Amniotic epithelial cell (primary cell): Measurements from ENCODE around the gene IPO8.
A peak's percentile ranks its signal among the peaks of the same experiment; 100 is the strongest.
"Not testable (repeated sequence)": the region's sequence is repeated elsewhere in the genome, so short reads cannot be mapped to it uniquely, and the experiment has no call there.

Experiments
- DNase-seq: peaks from one replicate; pipeline ENCODE4 v3.0.0-alpha.2; 2010; ENCODE audit warnings: low read depth

Gene IPO8

DNA sequence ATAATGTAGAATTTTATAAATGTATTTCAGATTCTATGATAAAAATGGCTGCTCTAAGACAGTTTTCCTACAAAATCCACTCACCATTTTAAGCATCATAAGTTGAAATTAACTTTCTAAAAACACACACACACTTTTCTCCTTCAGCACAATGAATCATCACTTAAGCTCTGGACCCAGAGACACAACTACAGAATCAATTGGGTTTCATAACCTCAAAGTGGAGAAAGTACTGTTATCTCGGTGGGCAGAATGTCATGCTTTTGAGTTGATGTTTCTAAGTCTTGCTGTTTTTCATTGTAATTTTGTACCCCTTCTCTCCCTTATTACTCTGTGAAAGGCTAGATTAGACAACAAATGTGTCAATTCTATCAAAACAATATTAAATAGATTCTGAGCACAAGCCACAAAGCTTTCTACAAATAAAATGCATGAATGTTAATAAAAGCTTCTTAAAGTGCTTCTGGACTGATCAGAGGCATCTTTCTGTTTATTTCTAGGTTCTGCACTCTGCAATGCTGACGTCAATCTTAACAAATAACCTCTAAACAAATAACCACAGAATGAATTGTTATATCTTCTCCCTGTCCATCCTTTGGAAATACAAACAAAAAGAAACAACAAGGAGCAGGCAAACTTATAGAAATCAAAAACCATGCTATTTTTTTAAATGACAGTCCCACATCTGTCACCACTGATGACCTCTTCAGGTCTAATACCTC is 8.2 kb downstream of the IPO8 start:
- DNase-seq = peak; percentile 75

GRCh38 chr12:30679241-30679640 is 16.4 kb downstream of the IPO8 start:
- no peak for DNase-seq

DNA sequence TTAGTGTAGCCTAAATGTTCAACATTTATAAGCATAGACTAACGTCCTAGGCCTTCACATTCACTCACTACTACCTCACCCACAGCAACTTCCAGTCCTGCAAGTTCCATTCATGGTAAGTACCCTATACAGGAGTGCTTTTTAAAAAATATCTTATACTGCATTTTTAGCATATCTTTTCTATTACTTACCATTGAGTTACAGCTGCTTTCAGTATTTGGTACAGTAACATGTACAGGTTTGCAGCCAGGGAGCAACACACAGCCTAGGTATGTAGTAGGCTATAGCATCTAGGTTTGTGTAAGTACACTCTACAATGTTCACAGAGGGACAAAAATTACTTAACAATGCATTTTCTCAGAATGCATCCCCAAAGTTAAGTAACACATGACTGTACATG is 17.4 kb downstream of the IPO8 start:
- DNase-seq = no peak

DNA sequence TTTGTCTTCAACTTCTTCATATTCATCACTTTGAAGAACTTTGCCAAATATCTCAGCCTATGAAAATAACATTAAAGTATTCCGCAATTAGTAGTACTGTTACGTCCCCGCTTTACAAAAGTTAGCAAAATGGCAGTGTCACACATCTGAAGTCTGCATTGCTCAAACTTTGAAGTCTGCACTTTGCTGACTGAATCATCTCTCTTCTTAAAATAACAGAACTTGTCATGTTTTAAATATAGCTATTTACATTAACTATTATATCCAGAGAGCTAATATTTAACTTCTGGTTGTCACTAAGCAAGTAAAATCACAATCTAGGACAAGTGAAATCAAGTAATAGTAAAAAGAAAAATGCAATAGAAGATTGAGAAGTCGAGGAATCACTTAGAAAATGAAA is 34.5 kb downstream of the IPO8 start:
- no peak for DNase-seq

DNA sequence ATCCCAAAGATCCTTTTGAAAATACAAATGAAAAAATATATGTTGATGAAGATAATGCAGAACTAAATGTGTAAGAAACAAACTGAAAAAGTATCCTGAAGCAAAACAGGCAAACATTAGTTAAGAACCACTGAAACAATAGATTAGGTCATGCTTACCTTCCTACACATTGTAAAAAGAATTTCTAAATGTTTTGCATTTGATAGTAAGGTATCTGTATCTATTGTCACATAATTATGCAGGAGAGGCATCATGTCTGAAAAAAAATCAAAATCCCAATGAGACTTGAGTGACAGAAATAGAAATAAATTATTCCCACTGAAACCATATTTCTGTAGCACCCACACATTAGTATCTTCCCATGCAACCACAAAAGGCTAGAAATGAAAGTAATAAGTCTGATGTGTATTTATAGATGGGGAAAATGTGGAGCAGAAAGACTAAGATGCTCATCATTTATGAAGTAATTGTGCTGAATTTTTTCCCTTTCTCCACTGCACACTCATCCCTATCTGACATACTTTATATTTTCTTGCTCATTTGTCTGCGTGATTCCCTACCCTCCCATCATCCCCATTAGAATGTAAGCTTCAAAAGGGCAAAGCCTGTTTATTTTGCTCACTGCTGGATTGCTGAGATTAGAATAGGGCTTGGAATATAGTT is 43.5 kb downstream of the IPO8 start:
- no peak for DNase-seq

DNA sequence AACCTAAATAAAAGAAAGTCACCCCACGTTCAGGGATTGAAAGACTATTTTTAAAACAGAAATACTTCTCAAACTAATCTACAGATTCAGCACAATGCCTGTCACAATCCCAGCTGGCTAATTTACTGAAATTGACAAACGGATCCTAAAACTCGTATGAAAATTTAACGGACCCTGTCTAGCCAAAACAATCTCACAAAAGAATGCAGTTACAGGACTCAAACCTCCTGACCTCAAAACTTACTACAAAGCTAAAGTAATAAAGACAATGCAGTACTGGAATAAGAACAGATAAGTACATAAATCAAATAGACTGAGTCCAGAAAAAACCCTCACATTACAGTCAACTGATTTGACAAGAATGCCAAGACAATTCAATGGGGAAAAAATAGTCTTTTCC is 48.8 kb downstream of the IPO8 start:
- DNase-seq = no peak

GRCh38 chr12:30643366-30643765 is 52.3 kb downstream of the IPO8 start:
- DNase-seq = peak; percentile 3

DNA sequence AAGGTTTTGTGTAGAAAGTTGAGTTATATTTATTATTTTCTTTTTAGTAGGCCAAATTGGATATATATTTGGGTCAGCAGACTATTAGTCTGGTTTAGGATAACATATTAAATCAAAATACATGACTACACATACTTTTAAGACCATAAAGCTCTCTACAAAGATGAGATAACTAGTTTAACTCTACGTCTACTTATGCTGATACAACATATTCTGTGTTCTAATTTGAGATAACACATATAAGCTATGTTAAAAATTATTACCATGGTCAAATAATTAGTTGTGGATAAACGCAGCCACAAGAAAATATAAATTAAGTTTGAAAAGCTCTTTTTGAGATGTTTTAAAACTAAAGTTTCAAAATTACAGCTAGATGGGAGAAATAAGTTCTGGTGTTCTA is 55.3 kb downstream of the IPO8 start:
- no peak for DNase-seq

DNA sequence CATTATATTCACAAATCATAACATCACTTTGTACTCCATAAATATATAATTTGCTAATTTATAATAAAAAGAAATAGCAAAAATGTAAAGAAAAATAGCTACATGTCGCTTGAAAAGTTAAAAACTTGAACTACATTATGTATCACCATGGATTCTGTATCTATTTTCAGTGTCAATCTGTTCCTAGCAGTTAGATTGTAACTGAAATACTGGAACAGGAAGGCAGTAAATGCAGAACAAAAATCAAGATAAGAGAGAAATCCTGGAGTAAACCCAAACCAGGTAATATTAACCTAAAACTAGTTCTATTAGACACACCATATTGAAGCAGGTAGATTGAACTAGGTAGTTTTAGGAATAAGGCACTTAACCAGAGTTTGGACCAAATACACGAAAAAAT is 60.3 kb downstream of the IPO8 start:
- DNase-seq = no peak

- DNase-seq = no peak
These were observed 63.9 kb downstream of the IPO8 start for GRCh38 chr12:30631740-30632139.

- DNase-seq = no peak
These were observed 64.7 kb downstream of the IPO8 start for GRCh38 chr12:30630979-30631285.

DNA sequence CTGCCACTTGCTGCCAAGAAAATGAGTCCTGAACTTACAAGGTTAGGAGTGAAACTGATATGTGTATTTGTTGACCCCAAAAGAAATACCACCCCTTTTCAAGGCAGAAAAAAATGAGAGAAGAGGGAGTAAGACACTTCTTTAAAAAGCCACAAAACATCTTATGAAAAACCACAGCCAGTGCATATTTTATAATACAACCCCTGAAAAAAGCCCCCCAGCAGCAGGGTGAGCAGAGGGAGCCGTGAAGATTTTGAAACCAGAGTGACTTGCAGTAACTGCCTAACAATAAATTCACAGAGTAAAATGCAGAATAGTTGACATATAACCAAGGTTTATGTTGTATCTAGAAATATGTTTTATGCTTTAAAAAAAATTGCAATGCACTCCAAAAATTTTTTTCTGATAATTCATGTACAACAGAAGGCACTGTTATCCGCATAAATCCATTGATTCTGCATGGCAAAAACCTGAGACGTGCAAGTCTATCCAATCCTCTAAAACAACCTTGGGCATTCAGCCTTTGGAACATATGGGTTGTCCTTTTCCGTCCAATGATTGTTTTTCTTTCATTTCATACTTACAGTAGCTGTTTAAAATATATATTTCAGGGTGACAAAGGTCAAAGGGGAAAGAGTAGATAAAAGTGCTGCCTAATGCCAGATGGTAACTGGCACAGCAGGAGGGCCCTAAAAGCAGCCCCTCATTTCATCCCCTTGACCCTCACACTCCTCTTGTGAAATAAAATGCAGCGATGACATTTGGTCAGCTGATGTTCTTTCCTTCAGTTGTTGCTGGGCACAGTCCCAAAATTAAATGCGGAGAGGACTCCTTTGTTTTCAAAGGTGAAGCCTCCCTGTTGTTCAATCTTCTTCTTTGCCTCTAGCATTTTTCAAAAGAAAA is 65.3 kb downstream of the IPO8 start:
- no peak for DNase-seq

DNA sequence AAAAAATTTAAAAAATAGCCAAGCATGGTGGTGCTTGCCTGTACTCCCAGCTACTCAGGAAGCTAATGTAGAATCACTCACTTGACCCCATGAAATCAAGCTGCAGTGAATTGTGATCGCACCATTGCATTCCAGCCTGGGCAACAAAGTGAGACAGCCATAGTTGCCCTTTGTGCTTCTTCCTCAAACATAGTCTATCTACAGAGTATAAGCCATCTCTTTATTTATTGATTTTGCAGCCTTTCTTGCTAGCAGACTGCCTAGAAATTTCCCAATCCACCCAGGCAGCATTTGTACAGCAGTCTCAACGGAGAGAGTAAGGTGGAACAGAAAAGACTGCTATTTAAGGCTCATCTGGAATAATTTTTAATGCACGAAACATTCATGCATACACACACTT is 68.8 kb downstream of the IPO8 start:
- DNase-seq = no peak

DNA sequence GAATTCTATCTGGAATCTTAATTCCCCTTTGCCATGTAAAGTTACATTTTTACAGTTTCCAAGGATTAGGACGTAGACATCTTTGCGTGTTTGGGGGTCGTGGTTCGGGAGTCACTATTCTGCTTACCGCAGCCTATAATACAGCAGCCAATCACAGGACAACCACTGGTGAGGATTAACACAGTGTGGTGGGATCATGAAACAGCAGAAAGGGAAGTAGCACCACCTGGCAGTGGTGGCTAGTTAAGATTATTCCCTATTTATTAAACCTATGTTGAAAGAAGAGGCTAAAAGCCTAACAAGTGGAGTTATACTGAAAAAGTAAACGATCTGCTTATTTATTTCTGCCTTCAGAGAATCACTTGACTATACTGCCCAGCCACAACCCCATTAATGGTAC is 71.7 kb downstream of the IPO8 start:
- DNase-seq = no peak

- DNase-seq = peak; percentile 87
These were observed 73.2 kb downstream of the IPO8 start for GRCh38 chr12:30622509-30622908.

GRCh38 chr12:30621663-30622241 is 73.9 kb downstream of the IPO8 start:
- not testable (repeated sequence) for DNase-seq

DNA sequence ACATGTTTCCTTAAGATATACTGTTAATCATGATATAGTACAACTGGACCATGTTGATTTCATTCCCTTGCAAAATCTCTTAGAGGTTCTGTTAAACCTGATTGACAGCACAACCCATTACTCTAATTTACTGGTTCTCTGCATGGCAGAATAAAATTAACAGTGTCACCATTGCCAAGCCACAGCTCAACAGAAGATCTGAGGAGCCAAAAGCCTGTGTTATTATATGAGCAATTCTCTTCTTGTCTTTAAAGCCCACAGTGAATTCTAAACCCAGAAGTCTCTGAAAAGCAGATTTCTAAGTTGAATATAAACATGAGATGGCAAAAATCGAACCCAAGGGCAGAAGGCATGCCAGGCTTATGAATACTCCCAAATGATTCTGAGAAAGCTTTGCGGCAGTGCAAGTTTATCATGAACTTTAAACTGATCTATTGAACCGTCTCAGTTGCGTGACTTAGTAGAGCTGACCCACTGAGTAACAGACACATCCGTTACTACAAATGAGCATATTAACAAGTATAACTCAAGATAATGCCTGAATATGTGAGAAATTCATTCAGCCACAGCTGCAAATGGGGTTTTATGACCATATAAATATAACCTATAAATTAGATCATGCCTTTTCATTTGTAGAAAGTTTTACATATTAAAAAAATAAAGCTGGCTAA is 78.2 kb downstream of the IPO8 start:
- no peak for DNase-seq

DNA sequence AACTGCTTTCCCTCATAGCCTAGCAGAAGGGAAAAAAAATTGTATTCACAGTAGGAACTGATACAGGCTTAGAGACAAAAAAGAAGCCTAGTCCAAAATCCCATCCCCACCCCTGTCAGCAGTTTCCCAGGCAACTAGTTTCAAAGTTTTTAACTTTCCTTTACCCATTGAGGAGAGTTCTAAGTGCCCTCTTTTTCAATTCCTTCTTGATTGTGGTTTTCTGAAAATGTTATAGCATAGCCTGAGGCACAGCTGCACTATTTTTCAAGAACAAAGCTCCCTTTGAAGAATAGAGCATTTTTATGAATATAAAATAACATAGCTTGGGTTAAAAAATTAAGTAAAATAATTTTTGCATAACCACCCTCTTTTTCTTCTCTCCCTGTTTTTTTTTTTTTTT is 81.6 kb downstream of the IPO8 start:
- DNase-seq = no peak

DNA sequence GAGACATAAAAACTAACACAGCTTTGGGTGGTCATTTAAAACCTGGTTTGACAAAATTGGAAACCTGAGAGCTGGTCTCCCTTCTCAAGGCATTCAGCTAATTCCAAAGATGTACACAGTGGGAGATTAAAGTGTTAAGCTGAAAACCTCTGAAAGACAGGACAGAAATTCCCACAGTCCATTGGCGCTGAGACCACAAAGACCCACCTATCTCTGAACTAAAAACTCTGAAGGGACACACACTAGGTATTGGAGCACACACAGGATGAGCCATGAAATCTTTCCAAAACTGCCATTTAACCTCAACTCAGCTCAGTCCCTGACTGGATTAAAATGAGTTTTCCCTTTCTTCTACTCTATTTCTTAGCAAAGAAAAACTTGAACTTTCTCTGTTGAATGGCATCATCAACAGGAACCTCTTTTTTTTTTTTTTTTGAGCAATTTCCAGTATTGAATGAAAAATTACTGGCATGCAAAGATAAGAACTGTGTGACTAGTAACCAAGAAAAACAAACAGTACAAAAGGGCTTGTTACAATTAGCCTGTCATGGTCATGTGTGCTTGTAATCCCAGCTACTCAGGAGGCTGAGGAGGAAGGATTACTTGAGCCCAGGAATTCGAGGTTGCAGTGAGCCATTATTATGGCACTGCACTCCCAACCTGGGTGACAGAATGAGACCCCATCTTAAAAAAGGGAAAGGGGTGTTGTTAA is 82.4 kb downstream of the IPO8 start:
- peak; percentile 82 for DNase-seq

DNA sequence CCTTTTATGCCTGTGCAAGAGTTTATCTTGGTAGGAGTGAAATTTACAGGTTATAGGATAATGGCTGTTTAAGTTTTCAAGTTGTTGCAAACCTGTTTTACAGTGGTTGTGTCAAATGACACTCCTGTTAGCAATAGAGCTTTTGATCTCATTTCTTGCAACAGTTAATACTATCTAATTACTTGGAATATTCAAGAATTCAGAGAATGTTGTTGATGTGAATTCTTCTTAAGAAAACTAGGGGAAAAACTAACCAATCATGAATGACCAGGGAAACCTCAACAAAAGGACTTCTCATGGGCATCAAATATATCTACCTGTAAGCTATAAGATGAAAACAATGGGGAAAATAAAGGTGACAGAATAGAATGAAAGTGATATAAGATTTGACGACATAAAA is 85.0 kb downstream of the IPO8 start:
- no peak for DNase-seq

DNA sequence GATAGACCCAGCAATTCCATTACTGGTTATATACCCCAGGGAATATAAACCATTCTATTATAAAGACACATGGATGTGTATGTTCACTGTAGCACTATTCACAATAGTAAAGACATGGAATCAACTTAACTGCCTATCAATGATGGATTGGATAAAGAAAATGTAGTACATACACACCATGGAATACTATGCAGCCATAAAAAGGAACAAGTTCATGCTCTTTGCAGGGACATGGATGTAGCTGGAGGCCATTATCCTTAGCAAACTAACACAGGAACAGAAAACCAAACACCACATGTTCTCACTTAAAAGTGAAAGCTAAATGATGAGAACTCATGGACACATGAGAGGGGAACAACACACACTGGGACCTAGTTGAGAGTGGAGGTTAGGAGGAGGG is 85.8 kb downstream of the IPO8 start:
- not testable (repeated sequence) for DNase-seq

- DNase-seq = peak; percentile 32
These were observed 91.4 kb downstream of the IPO8 start for GRCh38 chr12:30604302-30604701.
